ENCODE data around the gene TMED4.
A peak's percentile ranks its signal among the peaks of the same experiment; 100 is the strongest.

TMED4 gene

DNA sequence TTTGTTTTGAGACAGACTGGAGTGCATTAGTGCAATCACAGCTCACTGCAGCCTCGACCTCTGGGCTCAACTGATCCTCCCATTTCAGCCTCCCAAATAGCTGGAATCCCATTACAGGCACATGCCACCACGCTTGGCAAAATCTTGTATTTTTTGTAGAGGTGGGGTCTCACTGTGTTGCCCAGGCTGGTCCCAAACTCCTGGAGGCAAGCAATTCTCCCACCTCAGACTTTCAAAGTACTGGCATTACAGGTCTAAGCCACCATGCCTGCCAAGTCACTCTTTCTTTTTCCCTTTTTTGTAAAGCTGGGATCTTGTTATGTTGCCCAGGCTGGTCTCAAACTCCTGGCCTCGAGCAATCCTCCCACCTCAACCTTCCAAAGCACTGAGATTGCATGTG, 32.6 kb downstream of the TMED4 start:
- H3K9ac ChIP-seq (ENCODE audit: low read depth, low read length), result no peak overlapping the region
- no peaks in the 10 kb centered on the region for H3K4me1 ChIP-seq (ENCODE audit: control insufficient read depth, insufficient read depth, low read length)
- no peak overlapping the region for H3K4me3 ChIP-seq (ENCODE audit: low read depth, low read length)
- H3K9me3 ChIP-seq (ENCODE audit: control insufficient read depth, insufficient read depth, low read length), result no peaks in the 10 kb centered on the region
- no peak overlapping the region for H3K27ac ChIP-seq (ENCODE audit: low read depth, low read length)
- H3K27me3 ChIP-seq (ENCODE audit: control insufficient read depth, insufficient read depth, low read length), result no peaks in the 10 kb centered on the region; the same call in 1 of the 2 replicates
- no peaks in the 10 kb centered on the region for H3K36me3 ChIP-seq (ENCODE audit: control insufficient read depth, insufficient read depth, low read length)

GRCh38 chr7:44548893-44549292, 33.1 kb downstream of the TMED4 start:
- no peak overlapping the region for H3K27ac ChIP-seq (ENCODE audit: low read depth, low read length)
- H3K4me3 ChIP-seq (ENCODE audit: low read depth, low read length), result no peak overlapping the region
- no peaks in the 10 kb centered on the region for H3K9me3 ChIP-seq (ENCODE audit: control insufficient read depth, insufficient read depth, low read length)
- H3K4me1 ChIP-seq (ENCODE audit: control insufficient read depth, insufficient read depth, low read length), result no peaks in the 10 kb centered on the region
- no peaks in the 10 kb centered on the region for H3K36me3 ChIP-seq (ENCODE audit: control insufficient read depth, insufficient read depth, low read length)
- H3K27me3 ChIP-seq (ENCODE audit: control insufficient read depth, insufficient read depth, low read length), result no peaks in the 10 kb centered on the region; the same call in 1 of the 2 replicates
- H3K9ac ChIP-seq (ENCODE audit: low read depth, low read length), result no peak overlapping the region

- Histone ChIP-seq H3K9ac (ENCODE audit: low read depth, low read length) (no peak overlapping the region), H3K9me3 (ENCODE audit: control insufficient read depth, insufficient read depth, low read length) (no peaks in the 10 kb centered on the region), H3K4me1 (ENCODE audit: control insufficient read depth, insufficient read depth, low read length) (no peaks in the 10 kb centered on the region), H3K36me3 (ENCODE audit: control insufficient read depth, insufficient read depth, low read length) (no peaks in the 10 kb centered on the region), H3K4me3 (ENCODE audit: low read depth, low read length) (no peak overlapping the region), H3K27ac (ENCODE audit: low read depth, low read length) (no peak overlapping the region), H3K27me3 (ENCODE audit: control insufficient read depth, insufficient read depth, low read length) (no peaks in the 10 kb centered on the region; the same call in 1 of the 2 replicates)
These were observed 34.3 kb downstream of the TMED4 start for GRCh38 chr7:44547536-44548231.

- Histone ChIP-seq H3K36me3 (ENCODE audit: control insufficient read depth, insufficient read depth, low read length) (no peaks in the 10 kb centered on the region), H3K9ac (ENCODE audit: low read depth, low read length) (no peak overlapping the region), H3K27me3 (ENCODE audit: control insufficient read depth, insufficient read depth, low read length) (no peaks in the 10 kb centered on the region), H3K4me3 (ENCODE audit: low read depth, low read length) (no peak overlapping the region), H3K27ac (ENCODE audit: low read depth, low read length) (no peak overlapping the region), H3K4me1 (ENCODE audit: control insufficient read depth, insufficient read depth, low read length) (no peaks in the 10 kb centered on the region), H3K9me3 (ENCODE audit: control insufficient read depth, insufficient read depth, low read length) (no peaks in the 10 kb centered on the region)
These were observed 40.0 kb downstream of the TMED4 start for GRCh38 chr7:44541876-44542610.

DNA sequence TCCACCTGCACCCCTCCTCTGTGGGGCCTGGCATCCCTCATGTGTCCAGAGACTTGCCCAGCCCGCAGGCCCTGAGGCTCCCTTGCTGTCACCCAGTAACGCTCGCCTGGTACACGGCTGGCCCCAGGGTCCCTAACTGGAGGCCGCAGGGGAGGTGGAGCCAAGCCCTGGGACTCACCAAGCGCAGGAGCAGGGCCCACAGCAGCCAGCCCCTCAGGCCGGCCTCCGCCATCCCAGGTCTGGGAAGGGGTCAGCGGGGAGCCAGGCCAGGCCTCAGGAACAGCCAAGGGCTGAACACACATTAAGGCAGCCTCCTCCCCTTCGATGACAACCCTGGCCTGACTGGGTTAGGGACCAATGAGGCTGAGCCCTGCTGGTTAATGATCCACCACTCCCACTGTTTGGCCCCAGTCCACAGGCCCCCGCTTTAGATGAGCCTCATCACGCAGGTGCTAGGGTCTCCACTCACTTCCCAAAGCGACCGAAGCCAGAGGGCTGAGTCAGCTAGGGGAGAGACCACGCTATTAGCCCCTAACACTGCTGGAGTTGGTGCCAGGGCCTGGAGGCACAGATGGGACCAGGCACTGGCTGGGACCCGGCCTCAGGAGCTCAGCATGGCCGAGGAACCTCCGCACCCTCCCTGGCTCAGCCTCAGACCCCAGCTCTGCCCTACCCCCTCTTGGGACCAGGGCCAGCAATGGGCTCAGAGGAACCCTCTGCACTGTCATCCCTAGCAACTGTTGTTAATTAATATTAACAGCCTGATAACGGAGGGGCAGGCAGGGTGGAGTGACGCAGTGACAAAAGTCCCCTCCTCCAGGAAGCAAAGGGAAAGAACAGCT, 40.8 kb downstream of the TMED4 start, which contains the start of gene NPC1L1:
TSS of gene NPC1L1 (minus strand) at position 303 of the 842 bp plus-strand sequence. CDS start at position 232, 71 bp downstream.
- Histone ChIP-seq H3K9me3 (ENCODE audit: control insufficient read depth, insufficient read depth, low read length) (no peaks in the 10 kb centered on the region), H3K4me1 (ENCODE audit: control insufficient read depth, insufficient read depth, low read length) (no peaks in the 10 kb centered on the region), H3K4me3 (ENCODE audit: low read depth, low read length) (no peak within 1 kb of the TSS), H3K36me3 (ENCODE audit: control insufficient read depth, insufficient read depth, low read length) (no peaks in the 10 kb centered on the region), H3K9ac (ENCODE audit: low read depth, low read length) (no peak within 1 kb of the TSS), H3K27ac (ENCODE audit: low read depth, low read length) (peak within 1 kb of the TSS; percentile 66), H3K27me3 (ENCODE audit: control insufficient read depth, insufficient read depth, low read length) (no peaks in the 10 kb centered on the region)

- Histone ChIP-seq H3K36me3 (ENCODE audit: control insufficient read depth, insufficient read depth, low read length) (no peaks in the 10 kb centered on the region), H3K4me1 (ENCODE audit: control insufficient read depth, insufficient read depth, low read length) (no peaks in the 10 kb centered on the region), H3K9ac (ENCODE audit: low read depth, low read length) (no peak overlapping the region), H3K9me3 (ENCODE audit: control insufficient read depth, insufficient read depth, low read length) (no peaks in the 10 kb centered on the region), H3K27me3 (ENCODE audit: control insufficient read depth, insufficient read depth, low read length) (no peaks in the 10 kb centered on the region), H3K27ac (ENCODE audit: low read depth, low read length) (no peak overlapping the region), H3K4me3 (ENCODE audit: low read depth, low read length) (no peak overlapping the region)
These were observed 41.4 kb downstream of the TMED4 start for GRCh38 chr7:44540592-44541027.

DNA sequence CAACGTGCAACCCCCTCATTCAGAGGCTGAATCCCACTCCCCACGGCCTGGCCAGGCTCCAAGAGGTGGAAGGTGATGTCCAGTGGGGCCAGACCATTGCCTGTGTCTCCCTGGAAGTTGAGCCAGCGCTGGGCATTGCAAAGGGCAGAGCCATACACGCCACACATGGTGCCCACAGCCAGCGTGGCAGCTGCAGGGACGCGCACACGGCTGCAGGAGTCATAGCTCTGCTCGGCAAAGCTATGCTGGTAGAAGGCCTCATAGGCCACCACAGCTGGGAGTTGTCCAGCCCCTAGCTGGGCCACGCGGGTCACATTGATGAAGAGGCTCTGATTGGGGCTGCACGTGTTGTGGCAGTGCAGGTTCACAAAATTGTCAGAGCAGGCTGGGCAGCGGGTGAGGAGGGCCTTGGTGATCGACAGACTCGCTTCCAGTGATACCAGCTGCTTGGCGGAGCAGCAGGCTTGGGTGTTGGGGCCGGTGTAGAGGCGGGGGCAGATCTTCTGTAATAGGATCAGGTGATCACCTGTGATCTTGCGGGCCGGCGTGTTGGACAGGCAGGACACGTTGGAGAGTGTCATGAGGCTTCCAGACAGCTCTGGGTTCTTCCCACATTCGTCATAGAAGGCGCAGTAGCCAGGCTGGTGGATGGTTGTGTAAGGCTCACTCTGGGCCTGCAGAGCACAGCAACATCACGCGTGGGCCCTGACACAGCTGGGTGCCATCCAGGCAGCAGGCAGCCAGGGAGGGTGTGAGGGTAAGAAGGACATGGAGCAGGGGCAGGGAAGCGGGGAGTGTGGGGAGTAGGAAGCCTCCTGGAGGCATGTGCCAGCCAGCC, 42.1 kb downstream of the TMED4 start:
- no peak overlapping the region for H3K4me3 ChIP-seq (ENCODE audit: low read depth, low read length)
- H3K4me1 ChIP-seq (ENCODE audit: control insufficient read depth, insufficient read depth, low read length), result no peaks in the 10 kb centered on the region
- H3K9me3 ChIP-seq (ENCODE audit: control insufficient read depth, insufficient read depth, low read length), result no peaks in the 10 kb centered on the region
- no peaks in the 10 kb centered on the region for H3K27me3 ChIP-seq (ENCODE audit: control insufficient read depth, insufficient read depth, low read length)
- no peaks in the 10 kb centered on the region for H3K36me3 ChIP-seq (ENCODE audit: control insufficient read depth, insufficient read depth, low read length)
- H3K9ac ChIP-seq (ENCODE audit: low read depth, low read length), result no peak overlapping the region
- no peak overlapping the region for H3K27ac ChIP-seq (ENCODE audit: low read depth, low read length)

DNA sequence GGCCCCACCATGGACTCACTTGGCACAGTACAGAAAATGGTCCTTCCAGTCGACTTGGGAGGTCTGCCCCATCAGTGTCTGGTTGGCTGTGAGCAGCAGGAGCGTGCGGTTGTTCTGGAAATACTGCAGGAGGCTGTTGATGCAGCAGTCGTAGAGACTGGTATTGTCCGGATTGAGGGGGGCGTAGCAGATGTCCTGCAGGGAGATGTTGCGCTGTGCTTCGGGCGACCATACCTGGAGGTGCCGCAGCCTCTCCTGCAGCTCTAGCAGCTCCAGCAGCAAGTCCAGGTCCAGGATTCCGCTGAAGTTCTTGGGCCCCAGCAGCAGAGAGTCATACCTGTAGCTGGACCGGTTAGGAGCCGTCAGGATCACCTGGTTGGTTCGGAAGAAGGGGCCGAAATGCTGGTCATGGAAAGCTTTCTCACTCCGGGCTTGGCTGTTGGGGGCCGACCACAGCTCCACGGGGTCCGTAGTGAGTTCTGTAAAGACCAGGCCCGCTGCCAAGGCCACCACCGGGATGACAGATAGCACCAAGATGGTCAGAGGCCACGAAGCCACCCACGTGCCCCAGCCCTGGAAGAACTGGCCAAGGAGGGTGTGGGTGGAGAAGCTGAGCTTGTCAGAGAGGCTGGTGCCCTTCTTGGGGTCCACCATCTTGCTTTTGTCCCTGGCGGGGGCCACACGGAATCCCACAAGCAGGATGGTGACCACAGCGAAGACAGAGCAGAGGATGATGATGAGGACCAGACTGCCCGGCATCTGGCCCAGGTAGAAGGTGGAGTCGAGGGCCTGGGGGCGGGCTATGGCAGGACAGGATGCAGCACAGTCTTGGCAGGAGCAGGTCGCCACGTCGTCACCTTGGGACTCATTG, 43.0 kb downstream of the TMED4 start:
- H3K9me3 ChIP-seq (ENCODE audit: control insufficient read depth, insufficient read depth, low read length), result no peaks in the 10 kb centered on the region
- no peak overlapping the region for H3K9ac ChIP-seq (ENCODE audit: low read depth, low read length)
- no peak overlapping the region for H3K4me3 ChIP-seq (ENCODE audit: low read depth, low read length)

GRCh38 chr7:44538093-44538797, 43.8 kb downstream of the TMED4 start:
- no peak overlapping the region for H3K4me3 ChIP-seq (ENCODE audit: low read depth, low read length)
- no peaks in the 10 kb centered on the region for H3K4me1 ChIP-seq (ENCODE audit: control insufficient read depth, insufficient read depth, low read length)
- no peaks in the 10 kb centered on the region for H3K9me3 ChIP-seq (ENCODE audit: control insufficient read depth, insufficient read depth, low read length)
- H3K27me3 ChIP-seq (ENCODE audit: control insufficient read depth, insufficient read depth, low read length), result no peaks in the 10 kb centered on the region
- no peak overlapping the region for H3K9ac ChIP-seq (ENCODE audit: low read depth, low read length)
- H3K36me3 ChIP-seq (ENCODE audit: control insufficient read depth, insufficient read depth, low read length), result no peaks in the 10 kb centered on the region
- H3K27ac ChIP-seq (ENCODE audit: low read depth, low read length), result no peak overlapping the region

More for the DNA sequence above, 43.0 kb downstream of the TMED4 start:
- H3K27ac ChIP-seq (ENCODE audit: low read depth, low read length), result no peak overlapping the region
- no peaks in the 10 kb centered on the region for H3K36me3 ChIP-seq (ENCODE audit: control insufficient read depth, insufficient read depth, low read length)
- H3K27me3 ChIP-seq (ENCODE audit: control insufficient read depth, insufficient read depth, low read length), result no peaks in the 10 kb centered on the region
- no peaks in the 10 kb centered on the region for H3K4me1 ChIP-seq (ENCODE audit: control insufficient read depth, insufficient read depth, low read length)

Data from HUES48 (cell line).